GM21619 (cell line): ENCODE data around the gene TSHZ2.
A peak's percentile ranks its signal among the peaks of the same experiment; 100 is the strongest.
"Not testable (repeated sequence)": the region's sequence is repeated elsewhere in the genome, so short reads cannot be mapped to it uniquely, and the experiment has no call there.

Experiments used
- ATAC-seq: cut with Tn5 transposase; IDR thresholded peaks from one replicate; pipeline ENCODE4 v1.9.1; 2021; ENCODE audit not compliant: unreplicated experiment

TSHZ2 gene

DNA sequence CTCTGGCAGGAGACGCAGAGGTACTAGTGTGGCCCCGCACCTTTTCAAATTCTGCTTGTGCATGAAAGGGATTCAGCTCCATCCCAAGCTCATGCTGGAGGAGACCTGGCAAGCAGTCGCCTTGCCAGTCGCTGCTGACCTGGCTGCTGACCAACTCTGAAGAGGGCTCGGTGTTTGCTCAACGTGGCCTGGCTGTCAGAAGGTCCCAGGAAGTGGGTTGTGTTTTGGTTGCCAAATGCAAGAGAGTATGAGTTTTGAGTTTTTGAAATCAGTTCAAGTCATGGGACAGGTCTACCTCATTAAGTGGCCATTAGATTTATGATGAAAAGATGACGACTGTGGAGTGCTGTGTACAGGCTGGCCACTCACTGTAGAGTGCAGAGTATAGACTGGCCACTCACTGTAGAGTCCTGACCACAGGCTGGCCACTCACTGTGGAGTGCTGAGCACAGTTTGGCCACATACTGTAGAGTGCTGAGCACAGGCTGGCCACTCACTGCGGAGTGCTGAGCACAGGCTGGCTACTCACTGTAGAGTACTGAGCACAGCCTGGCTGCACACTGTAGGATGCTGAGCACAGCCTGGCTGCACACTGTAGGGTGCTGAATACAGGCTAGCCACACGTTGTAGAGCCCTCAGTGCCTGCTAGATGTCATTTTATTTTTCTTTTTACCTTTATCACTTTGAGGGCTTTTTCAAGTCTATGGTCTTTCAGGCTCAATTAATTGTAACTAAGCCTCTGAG, 427.6 kb downstream of the TSHZ2 start:
- ATAC-seq, result no peak

DNA sequence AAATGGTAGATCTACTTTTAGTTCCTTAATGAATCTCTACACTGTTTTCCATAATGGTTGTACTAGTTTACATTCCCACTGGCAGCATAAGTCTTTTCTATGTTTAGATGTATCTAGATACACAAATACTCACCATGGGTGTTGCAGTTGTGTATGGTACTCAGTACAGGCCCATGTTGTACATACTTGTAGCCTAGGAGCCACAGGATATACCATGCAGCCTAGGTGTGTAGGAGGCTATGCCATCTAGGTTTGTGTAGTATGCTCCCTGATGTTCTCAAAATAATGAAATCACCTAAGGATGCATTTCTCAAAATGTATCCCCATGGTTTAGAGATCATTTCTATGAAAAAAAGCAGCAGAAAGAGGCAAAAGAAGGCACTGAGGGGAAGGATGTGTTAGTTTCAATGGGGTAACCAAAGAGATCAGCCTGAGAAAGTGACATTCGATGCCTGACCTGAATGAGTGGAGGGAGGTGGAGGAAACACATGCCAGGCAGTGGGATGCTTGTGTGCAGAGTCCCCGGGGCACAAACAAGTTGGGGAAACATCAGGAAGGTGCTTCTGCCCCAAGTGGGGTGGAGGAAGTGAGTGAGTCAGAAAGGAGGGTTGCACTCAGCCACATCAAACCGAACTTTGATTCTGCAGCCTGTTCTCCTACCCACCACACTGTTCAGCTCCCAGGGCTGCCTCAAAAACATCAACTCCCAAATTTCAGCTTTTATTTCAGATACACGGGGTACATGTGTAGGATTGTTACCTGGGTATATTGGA, 430.3 kb downstream of the TSHZ2 start:
- no peak for ATAC-seq

DNA sequence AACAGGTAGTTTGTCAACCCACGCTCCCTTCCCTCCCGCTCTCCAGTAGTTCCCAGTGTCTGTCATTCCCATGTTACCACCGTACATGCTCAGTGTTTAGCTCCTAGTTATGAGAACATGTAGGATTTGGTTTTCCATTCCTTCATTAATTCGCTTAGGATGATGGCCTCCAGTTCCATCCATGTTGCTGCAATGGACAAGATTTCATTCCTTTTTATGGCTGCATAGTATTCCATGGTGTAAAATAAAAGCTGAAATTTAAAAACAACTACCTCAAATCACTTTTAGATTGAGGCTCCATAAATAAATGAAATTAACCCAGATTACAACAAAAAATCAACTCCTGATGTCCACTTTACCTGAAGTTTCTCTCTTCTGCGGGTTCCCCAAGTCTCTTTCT, 430.9 kb downstream of the TSHZ2 start:
- no peak for ATAC-seq

DNA sequence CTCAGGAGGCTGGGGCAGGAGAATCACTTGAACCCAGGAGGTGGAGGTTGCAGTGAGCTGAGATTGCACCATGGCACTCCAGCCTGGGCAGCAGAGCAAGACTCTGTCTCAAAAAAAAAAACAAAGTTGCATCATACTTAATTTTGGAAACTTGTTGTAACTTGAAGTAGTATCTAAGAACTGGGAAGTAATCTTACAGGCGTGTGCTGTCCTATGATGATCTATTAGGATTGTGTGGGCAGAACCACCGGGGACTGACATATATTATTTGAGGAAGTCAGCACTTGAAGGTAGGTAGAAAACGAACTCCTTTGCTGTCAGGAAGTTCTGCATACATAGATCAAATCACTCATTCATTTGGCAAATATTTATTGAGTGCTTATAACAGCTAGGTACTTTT, 433.0 kb downstream of the TSHZ2 start:
- no peak for ATAC-seq

DNA sequence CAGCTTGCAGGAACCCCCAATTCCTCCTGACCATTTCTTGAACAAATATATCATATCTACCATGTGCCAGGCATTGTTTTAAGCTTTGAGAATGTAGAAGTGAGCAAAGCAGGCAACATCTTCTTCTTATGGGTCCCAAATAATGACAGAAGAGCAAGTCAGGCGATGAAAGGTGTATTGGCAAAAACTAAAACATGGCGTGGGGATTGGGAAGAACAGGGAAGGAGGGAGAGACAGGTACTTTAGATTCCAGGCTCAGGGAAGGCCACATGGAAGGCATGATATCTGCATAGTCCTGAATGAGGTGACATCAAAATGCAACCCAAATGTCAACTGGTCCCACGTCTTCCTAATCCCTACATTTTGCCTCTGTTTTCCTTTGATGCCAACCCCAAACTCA, 434.4 kb downstream of the TSHZ2 start:
- no peak for ATAC-seq

DNA sequence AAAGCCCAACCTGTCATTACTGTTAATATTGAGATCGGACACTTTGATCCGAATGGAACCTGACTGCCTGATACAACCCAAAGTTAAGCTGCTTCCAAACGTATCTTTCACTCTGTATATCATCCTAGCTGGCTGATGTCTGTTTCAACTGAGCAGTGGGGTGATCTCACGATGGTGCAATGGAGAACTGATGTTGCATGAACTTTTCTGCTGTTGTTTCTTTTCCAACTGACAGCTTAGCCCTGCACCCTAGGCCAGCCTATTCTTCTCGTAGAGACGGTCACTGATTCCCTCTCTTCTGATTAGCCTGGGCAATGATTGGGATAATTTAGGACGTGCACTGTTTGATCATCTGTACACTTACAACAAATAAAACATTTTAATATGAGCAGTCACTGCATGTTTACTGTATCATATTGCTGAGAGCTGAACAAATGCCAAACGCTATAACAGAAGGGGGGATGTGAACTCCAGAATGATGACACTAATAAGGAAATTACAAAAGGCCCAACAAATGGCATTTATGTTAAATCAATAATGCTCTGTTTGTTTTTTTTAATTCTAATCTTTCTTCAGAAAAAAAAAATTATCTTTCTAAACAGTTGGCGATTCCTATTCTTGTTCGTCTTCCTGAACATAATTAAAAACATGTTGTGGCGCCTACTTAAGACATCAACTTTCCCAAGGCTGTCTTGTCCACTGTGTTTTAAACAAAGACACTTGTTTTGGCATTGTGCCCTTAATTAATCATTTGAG, 436.7 kb downstream of the TSHZ2 start:
- ATAC-seq, result no peak

DNA sequence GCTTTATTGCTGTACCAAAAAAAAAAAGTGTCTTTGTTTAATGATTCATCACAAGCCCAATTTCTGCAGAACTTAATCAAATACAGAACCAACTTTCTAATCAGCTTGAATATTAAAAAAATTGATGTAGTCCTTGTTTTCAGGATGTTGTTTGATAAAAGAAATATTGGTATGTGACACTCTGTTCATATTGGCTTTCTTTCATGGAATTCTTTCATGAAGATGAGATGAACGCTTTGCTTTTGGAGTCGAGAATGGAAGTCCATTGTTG, 437.2 kb downstream of the TSHZ2 start:
- no peak for ATAC-seq

DNA sequence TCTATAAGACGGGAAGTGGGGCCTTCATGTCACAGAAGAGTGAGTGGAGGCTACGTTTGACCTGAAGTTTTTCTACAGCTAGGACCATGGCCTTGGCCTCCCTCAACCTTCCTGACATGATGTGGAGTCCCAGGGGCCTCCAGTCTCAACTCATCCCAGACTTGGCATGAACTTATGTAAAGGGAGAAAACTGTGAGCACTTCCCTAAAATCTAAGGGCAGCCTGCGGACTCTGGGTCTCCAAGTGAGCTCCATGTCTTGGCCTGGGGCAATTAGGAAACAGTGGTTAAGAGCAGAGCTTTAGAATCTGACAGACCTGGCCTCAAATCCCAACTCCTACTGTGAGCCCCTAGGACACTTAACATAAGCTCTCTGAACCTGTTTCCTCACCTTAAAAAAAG, 439.0 kb downstream of the TSHZ2 start:
- ATAC-seq, result no peak

DNA sequence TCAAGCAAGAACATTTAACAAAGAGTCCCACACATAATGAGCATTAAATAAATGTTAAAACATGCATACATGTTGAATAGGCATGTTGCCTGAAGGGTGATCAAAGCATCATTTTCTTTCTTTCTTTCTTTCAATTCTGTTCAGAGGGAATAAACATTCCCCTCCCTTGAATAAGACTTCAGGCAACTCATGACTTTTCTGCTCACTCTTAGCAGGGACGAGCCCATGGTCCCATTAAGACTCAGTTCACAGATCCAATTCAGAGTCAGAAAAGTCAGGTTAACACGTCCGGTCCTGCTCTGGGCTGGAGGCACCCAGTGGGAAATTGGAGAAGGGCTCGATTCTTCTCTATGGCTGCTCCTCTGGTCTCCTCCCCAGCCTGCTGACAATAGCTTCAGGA, 439.7 kb downstream of the TSHZ2 start:
- ATAC-seq, result no peak

DNA sequence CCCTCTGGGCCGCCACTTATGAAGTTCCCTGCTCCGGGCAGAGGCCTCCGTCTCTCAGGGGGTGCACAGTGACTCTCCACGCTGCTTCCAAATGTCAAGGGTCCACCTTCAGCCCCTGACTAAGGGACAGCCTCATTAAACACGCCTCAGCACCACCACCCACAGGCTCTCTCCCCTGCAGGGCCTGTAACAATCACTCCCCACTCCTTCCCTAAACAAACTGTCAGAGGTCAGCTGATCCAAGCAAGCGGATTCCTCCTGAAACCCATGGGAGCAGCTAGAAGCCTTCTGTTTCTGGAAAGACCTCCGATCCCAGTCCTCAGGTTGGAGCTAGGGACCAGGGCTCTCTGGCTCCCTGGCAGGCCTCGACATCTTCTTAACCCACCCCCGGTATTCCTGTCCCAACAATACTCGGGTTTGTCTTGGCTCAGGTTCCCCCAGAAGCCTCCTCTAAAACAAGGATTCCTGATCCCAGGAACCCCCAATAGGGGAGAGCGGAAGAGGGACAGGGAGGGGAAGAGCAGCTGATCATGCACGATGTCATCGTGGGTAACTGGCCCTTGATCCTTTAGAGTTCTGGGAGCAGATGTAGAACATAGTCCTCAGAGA, 440.5 kb downstream of the TSHZ2 start:
- no peak for ATAC-seq

DNA sequence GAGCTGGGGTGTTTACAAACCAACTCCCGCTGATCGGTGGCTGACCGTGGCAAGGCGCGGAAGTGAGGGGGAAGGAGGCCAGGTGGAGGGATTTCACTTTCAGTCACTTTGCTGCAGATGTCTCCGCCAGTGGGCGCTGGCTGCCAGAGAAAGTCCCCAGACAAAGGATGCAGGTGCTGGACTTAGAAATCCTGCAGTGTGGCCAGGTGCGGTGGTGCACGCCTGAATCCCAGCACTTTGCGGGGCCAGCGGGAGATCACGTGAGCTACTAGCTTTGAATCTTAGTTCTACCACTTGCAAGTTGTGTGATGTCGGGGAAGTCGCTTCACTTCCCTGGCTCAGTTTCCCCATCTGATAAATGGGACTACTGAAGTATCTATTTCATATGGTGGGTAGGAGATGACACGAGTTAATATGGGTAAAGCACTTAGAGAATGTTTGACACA, 441.1 kb downstream of the TSHZ2 start:
- ATAC-seq, result peak; percentile 96

DNA sequence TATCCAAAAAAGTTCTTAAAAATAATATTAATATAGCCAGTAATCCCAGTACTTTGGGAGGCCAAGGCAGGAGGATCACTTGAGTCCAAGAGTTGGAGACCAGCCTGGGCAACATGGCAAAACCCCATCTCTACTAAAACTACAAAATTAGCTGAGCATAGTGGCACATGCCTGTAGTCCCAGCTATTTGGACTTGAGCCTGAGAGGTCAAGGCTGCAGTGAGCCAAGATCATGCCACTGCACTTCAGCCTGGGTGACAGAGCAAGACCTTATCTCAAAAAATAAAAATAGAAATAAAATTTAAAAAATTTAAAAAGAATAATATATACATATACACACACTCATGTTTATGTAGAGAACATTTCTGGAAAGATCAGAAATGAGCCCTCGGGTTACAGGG, 441.7 kb downstream of the TSHZ2 start:
- not testable (repeated sequence) for ATAC-seq

DNA sequence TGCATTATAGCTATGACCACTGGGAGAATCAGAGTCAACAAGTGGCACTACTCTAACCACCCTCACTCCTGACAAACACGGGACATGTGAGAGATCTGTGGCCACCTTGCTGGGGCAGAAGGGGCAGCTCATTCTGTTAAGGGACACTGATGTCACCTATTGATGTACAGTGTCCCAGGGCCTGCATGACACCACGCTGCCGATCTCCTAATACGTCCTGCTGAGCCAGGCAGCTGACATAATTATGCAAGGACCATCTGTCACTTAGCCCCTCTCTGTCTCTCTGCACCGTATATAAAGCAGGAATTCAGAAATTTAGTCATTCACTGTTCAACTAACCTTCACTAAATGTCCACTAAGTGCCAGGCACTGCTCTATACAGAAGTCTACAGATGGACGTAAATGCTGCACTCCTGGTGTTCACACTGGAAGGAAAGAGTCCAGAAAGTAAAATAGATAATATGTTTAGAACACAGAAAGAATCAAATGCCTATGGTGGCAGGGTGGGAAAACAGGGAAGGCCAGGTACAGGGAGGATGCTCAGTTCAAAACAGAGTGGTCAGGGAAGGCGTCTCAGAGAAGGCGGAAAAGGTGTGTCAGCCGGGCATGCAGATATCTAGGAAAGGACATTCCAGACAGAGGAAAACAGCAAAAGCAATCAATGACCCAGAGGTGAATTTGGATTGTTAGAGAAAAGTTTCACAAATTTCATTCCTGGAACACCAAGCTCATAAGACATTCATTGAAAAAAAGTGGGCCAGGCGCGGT, 447.7 kb downstream of the TSHZ2 start:
- ATAC-seq, result no peak

DNA sequence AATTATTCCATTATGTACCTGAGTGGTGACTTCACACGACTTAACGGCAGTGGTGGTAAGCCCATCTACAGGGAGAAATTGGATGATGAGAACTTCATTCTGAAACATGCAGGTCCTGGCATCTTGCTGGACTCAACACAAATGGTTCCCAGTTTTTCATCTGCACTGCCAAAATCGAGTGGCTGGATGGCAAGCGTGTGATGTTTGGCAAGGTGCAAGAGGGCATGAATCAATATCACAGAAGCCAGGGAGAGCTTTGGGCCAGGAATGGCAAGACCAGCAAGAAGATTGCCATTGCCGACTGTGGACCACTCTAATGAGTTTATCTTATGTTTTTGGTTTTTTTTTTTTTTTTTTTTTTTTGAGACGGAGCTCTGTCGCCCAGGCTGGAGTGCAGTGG, 449.2 kb downstream of the TSHZ2 start:
- ATAC-seq, result no peak

DNA sequence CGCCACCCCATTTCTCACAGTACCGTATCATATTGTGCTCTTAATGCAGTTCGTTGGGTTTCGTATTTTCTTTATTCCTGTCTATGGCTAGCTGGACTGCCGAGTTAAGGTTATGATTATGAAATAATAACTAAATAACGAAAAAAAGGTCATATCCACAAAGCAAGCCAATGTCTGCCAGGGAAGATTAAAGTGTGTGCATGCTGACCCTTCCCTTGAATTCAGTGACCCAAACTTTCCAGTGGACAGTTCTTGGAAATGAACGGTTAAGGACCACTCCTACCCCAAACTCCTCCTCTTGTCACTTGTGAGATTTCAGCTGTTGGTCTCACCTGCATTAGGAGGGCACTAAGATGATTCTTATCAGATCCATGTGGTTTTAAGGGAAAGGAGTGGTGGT, 449.9 kb downstream of the TSHZ2 start:
- no peak for ATAC-seq

DNA sequence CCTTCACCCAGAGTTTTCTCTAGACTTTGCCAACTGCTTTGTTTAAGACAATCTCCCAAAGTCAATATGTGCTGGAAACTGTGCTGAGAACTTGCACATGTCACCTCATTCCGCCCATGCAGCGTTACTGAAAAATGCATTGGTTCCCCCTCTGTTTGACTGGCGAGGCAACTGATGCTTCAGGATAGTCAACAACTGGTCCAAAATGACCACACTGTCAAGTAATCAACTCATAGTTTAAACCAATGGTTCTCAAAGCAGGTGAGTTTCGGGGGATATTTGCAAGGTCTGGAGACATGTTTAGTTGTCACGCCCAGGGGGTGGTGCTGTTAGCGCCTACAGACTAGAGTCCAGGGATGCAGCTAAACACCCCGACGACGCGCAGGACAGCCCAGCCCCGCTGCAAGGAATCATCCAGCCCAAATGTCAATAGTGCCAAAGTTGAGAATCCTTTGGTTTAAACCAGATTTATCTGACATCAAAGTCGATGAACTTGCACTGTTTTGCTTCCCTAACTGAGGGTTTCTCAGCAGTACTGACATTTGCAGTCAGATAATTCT, 451.5 kb downstream of the TSHZ2 start:
- no peak for ATAC-seq

DNA sequence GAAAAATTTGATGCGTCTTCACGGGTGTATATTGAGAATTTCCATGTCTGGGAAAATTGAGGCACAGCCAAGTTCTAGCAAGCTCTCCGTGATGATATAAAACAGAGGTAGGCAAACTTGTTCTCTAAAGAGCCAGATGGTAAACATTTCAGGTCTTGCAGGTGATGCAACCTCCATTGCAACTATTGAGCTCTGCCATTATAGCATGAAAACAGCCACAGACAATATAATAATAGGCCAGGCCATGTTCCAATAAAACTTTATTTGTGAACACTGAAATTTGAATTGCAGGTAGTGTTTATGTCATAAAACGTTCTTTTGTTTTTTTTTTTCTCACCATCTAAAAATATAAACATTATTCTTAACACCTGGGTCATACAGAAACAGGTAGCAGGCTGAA, 453.3 kb downstream of the TSHZ2 start:
- no peak for ATAC-seq

DNA sequence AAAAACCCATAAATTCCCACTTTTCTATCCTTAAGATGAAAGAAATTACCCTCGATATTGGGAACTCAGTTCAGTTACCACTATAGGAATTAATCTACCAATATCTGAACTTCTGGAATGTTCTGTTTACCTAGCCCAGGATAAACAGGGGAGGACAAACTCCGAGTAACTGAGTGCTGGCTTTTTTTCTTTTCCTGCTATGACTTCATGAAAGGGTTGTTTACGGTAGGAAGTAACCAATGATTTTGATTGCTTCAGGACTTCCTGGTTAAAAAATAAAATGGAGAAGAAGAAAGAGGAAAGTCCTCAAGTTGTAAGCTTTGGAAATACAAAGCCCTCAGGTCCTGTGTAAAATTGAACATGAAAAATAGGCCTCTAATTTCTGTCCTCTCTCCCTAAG, 453.8 kb downstream of the TSHZ2 start:
- no peak for ATAC-seq

DNA sequence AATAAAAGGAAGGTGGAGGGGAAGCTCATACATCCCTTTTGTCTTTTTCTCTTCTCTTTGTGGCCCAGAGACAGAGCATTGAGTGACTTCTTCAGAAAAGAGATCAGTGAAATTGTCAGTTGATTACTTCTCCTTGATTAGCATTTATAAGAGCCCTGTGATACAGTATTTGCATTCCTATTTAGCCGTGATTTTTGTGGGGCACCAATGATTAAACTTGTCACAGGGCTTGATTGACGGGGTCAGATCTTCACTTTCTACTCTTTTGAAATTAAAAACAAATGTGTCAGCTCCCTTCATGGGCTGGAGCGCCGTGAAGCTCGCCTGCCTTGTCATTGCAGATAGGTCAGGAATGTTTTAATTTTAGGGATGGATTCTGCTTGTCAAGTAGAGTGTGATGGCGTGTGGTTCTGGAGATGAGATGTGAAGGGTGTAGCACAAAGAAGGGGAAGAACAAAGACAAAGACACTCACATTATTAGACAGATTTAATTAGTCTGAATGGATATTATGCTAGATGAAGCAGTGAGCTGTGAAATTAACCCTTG, 454.7 kb downstream of the TSHZ2 start:
- no peak for ATAC-seq

DNA sequence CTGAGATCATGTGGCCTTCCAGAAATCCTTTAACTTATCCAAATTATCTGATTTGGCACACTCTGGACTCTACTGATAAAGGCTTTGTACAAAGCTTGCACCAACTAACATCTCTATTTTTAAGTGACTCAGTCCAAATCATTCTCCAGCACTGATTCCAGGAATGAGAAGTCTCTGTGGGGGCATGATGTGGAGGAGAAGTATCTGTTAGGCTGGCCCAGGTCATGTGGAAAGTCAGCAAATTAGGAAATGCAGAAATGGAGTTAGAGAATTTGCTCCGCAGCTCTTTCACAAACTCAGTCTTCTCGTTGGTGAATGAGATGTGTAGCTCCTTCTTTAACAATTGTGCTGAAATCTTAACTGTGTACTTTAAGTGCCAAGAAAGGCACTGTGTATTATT, 455.8 kb downstream of the TSHZ2 start:
- no peak for ATAC-seq
